ENCODE measurements around the gene ABCA8.
"Not testable (repeated sequence)": the region's sequence is repeated elsewhere in the genome, so short reads cannot be mapped to it uniquely, and the experiment has no call there.

DNA sequence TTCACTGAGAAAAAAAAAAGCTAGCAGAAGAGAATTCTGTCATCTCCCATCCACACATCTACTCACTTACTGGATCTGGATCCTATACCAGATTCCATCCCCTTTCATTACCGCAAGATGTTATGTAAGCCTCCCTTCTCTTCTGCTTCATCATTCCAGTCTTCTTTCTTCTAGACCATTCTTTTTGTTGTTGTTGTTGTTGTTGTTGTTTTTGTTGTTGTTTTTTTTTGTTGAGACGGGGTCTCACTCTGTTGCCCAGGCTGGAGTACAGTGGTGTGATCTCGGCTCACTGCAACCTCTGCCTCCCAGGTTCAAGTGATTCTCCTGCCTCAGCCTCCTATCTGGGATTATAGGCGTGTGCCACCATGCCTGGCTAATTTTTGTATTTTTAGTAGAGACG, 131.0 kb downstream of the ABCA8 start:
- not testable (repeated sequence) for TF ChIP-seq CEBPB (IDR thresholded peaks at IDR 0.05; ENCODE audit: low read depth, low read length); POLR2A (IDR thresholded peaks at IDR 0.05; ENCODE audit: control extremely low read depth in 1 of 2, low read depth in 2 of 2, low read length in 2 of 2); CTCF (IDR thresholded peaks at IDR 0.05; ENCODE audit: control extremely low read depth in 1 of 3, insufficient read depth in 1 of 3, low read depth in 1 of 3, low read length in 3 of 3); GTF2F1 (IDR thresholded peaks at IDR 0.05; ENCODE audit: borderline replicate concordance, low read depth, low read length); RAD21 (IDR thresholded peaks at IDR 0.05 in 1 of 2, conservative IDR thresholded peaks at IDR 0.05 in 1 of 2; ENCODE audit: low read depth in 2 of 2, low read length in 2 of 2); PHF8 (conservative IDR thresholded peaks at IDR 0.05; ENCODE audit: low read depth, low read length); SP1 (IDR thresholded peaks at IDR 0.05; ENCODE audit: low read depth, low read length); JUN (IDR thresholded peaks at IDR 0.05; ENCODE audit: low read depth, low read length); CHD1 (IDR thresholded peaks at IDR 0.05; ENCODE audit: low read depth, low read length)
